DMS153 (cell line): ENCODE data around the gene ALPP.
"Not testable (repeated sequence)": the region's sequence is repeated elsewhere in the genome, so short reads cannot be mapped to it uniquely, and the experiment has no call there.

Experiments used
- DNase-seq: peaks from one replicate; lab custom pipeline; 2025; lab: John Stamatoyannopoulos, UW

The ALPP gene

GRCh38 chr2:232378735-232379151 is at the start of gene ALPP:
ALPP (plus strand) TSS chr2:232378751; CDS start chr2:232378803, 52 bp downstream.
- DNase-seq = not testable (repeated sequence)

GRCh38 chr2:232329716-232330067 is 48.9 kb upstream of the ALPP start:
- DNase-seq = no peak

GRCh38 chr2:232330068-232330999 is 48.2 kb upstream of the ALPP start:
- no peak for DNase-seq

GRCh38 chr2:232331061-232331460 is 47.5 kb upstream of the ALPP start:
- DNase-seq = not testable (repeated sequence)

GRCh38 chr2:232331641-232332040 is 46.9 kb upstream of the ALPP start:
- DNase-seq = not testable (repeated sequence)

- DNase-seq = not testable (repeated sequence)
Observed at GRCh38 chr2:232332244-232332939, 46.2 kb upstream of the ALPP start.

GRCh38 chr2:232332940-232333259 is 45.7 kb upstream of the ALPP start:
- DNase-seq = no peak

GRCh38 chr2:232333361-232334135 is 45.0 kb upstream of the ALPP start:
- no peak for DNase-seq

- not testable (repeated sequence) for DNase-seq
Observed at GRCh38 chr2:232334136-232334884, 44.2 kb upstream of the ALPP start.

- not testable (repeated sequence) for DNase-seq
Observed at GRCh38 chr2:232334885-232335205, 43.7 kb upstream of the ALPP start.

GRCh38 chr2:232335206-232335858 is 43.2 kb upstream of the ALPP start:
- not testable (repeated sequence) for DNase-seq

GRCh38 chr2:232335859-232336215 is 42.7 kb upstream of the ALPP start:
- DNase-seq = no peak

GRCh38 chr2:232336241-232336736 is 42.3 kb upstream of the ALPP start:
- no peak for DNase-seq

GRCh38 chr2:232336981-232337720 is 41.4 kb upstream of the ALPP start:
- DNase-seq = no peak

GRCh38 chr2:232338094-232338758 is 40.3 kb upstream of the ALPP start:
- not testable (repeated sequence) for DNase-seq

GRCh38 chr2:232338759-232339106 is 39.8 kb upstream of the ALPP start:
- DNase-seq = no peak

GRCh38 chr2:232339121-232340081 is 39.1 kb upstream of the ALPP start:
- DNase-seq = no peak

- DNase-seq = no peak
Observed at GRCh38 chr2:232340171-232340935, 38.2 kb upstream of the ALPP start.
